Mucosa of descending colon (tissue), 3 donors: Measurements from ENCODE around the gene SLC6A3. TPM values are rescaled to one million over a fixed set of nuclear protein-coding genes. Genes with fewer than 3 reads are reported as not detected.
A peak's percentile ranks its signal among the peaks of the same experiment; 100 is the strongest.

Experiments used
- ATAC-seq: fragments of 200-7000 bp; cut with Tn5 transposase; one replicate; pipeline ENCODE4 v1.9.1; 2020; ENCODE audit warnings: mild to moderate bottlenecking, moderate library complexity
- DNase-seq, 3 donors: peaks; one replicate each; pipeline ENCODE4 v3.0.0-alpha.2; 2020
- H3K36me3 ChIP-seq: fragments of 200-600 bp; one replicate; pipeline ENCODE4 v1.8.0; 2021; ENCODE audit warnings: low read depth, mild to moderate bottlenecking
- H3K4me1 ChIP-seq: fragments of 200-600 bp; one replicate; pipeline ENCODE4 v1.8.0; 2021; ENCODE audit warnings: low read depth, mild to moderate bottlenecking
- H3K4me3 ChIP-seq: fragments of 200-600 bp; one replicate; pipeline ENCODE4 v1.8.0; 2021; ENCODE audit warnings: mild to moderate bottlenecking
- H3K9me3 ChIP-seq: fragments of 200-600 bp; one replicate; pipeline ENCODE4 v1.8.0; 2021; ENCODE audit warnings: mild to moderate bottlenecking
- intact Hi-C, 2 donors: fragments of 100-400 bp; cut with DNase I in 1 of 2; cut with micrococcal nuclease in 1 of 2; formaldehyde crosslinking; loops; one replicate each; pipeline versions ENCODE4 v1.11.0 to v1.11.1; 2022; cut with DNase I, micrococcal nuclease
- total RNA-seq, 3 donors: library from RNA; stranded (reverse); fragmentation: NEBNext Ultra II Directional in 2 of 3; extraction: Animal tissue kit (Norgen Biotek cat#: 25700) in 2 of 3; gene quantifications; one replicate each; pipeline versions ENCODE4 v1.2.1 to v1.2.4, GENCODE V29; 2021 to 2023
- TF ChIP-seq, protein P1 (sequence below): fragments of 200-600 bp; IDR thresholded peaks from one replicate; pipeline ENCODE4 v1.8.0; 2022; ENCODE audit warnings: antibody characterized with exemption, mild to moderate bottlenecking
- donor health status: DM: no; HTN: no; CAD: no; lungs with moderate emphysema.
- donor health status: DM: no; HTN: no; CAD: no.
- donor health status: DM: no; HTN: yes; CAD: no.

The SLC6A3 gene
- total RNA-seq, 3 donors from 2014 or later: not detected

DNA sequence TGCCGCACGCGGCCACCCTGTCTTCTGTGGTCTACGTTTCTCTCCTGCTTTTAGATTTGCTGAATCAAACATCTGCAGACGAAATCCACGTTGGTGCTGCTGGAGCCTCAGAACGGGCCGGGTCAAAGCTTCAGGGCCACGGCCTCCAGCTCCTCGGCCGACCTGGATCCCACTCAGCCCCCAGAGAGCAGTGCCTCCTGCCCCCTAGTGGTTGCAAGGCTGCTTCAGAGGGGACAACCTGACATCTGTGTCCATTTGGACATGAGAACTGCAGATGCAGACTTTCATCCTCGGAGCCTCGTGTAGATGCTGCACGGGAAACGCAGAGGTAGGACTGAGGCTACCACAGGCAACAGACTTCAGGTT lies 23.0 kb upstream of the SLC6A3 start:
- Histone ChIP-seq H3K4me1 (no peaks in the 10 kb centered on the region), H3K4me3 (no peak overlapping the region), H3K36me3 (no peaks in the 10 kb centered on the region), H3K9me3 (no peaks in the 10 kb centered on the region)
- ATAC-seq (peak; percentile 40), DNase-seq (peak in 2 of 3 donors; percentile 37 to 47)
- TF ChIP-seq, protein P1, sequence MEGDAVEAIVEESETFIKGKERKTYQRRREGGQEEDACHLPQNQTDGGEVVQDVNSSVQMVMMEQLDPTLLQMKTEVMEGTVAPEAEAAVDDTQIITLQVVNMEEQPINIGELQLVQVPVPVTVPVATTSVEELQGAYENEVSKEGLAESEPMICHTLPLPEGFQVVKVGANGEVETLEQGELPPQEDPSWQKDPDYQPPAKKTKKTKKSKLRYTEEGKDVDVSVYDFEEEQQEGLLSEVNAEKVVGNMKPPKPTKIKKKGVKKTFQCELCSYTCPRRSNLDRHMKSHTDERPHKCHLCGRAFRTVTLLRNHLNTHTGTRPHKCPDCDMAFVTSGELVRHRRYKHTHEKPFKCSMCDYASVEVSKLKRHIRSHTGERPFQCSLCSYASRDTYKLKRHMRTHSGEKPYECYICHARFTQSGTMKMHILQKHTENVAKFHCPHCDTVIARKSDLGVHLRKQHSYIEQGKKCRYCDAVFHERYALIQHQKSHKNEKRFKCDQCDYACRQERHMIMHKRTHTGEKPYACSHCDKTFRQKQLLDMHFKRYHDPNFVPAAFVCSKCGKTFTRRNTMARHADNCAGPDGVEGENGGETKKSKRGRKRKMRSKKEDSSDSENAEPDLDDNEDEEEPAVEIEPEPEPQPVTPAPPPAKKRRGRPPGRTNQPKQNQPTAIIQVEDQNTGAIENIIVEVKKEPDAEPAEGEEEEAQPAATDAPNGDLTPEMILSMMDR: peak; percentile 18
- intact Hi-C loops: no loop called here

DNA sequence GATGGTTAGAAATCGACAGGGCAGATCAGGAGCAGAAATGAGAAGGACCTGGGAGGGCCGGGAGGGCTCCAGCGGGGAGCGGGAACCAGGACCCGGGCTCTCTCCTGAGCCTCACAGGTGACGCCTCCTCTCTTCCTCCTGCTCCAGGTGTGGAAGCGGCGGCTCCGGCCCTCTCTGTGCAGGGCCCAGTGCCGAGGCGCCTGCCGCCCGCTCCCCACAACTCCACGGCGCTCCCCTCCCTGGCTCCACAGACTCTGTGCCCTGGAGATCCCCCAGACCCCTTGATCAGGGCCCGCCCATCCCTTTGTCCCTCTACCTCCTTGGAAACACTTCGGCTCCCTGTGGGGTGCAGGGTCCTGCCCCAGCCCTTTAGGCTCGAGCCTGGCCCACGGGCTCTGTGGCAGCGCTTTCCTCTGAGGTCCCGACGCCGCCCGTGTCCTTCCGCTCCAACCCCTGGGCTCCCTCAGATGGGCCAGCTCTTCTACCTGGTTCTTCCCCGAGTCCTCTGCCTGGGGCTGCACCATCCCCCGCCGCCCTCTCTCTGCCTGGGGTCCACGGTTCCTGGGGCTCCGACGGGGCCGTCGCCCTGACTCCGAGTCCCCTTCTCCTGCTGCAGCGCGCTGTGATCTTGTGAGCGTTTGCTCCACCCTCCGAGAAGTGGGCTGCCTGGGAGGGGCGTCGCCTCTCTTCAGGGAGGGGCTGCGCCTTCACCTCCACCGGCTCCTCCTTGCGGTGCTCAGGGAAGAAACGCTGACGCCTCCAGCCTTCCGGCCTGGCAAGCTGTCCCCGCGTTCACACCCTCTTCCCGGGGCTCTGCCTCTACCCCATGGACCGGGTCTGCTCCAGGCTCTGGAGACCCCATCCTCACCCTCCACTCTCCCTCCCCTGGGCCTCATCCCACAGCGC lies 22.4 kb upstream of the SLC6A3 start:
- ATAC-seq (no peak), DNase-seq (peak in 2 of 3 donors; percentile 17 to 47)
- Histone ChIP-seq H3K4me3 (no peak overlapping the region), H3K4me1 (no peaks in the 10 kb centered on the region), H3K9me3 (no peaks in the 10 kb centered on the region), H3K36me3 (no peaks in the 10 kb centered on the region)
- TF ChIP-seq, protein P1: no peak
- intact Hi-C loops: no loop called here

DNA sequence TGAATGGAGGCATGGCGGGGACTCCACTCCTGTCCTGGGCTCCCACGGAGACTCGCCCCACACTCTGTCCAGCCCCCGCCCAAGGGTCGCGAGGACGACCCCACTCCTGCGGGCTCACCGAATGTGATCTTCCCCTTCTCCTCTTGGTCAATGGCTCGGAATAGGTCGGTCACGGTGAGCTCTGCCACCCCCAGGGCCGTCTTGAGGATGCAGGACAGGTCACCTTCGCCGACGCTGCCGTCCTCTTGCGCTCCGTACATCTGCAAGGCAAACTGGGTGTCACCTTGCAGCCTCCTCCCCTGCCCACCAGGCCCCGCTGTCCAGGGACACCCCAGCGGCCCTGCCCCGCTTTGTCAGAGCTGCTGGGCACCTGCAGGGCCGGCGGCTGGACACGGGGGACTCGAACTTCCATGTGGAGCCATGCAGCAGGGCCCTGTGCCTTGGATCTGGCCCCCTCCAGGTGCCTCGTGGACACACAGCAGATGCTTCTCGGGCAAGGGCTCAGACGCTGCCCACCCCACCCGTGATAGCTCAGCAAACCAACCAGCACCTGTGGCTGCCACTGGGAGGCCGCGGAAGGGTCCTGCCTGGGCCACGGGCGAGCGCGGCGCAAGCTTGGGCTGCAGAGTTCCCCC lies 21.5 kb upstream of the SLC6A3 start:
- no peaks in the 10 kb centered on the region for H3K4me1 ChIP-seq
- H3K9me3 ChIP-seq: no peaks in the 10 kb centered on the region
- no peaks in the 10 kb centered on the region for H3K36me3 ChIP-seq
- DNase-seq (peak in 1 of 3 donors; percentile 10), ATAC-seq (no peak)
- TF ChIP-seq, protein P1: no peak
- intact Hi-C loops: no loop called here
- H3K4me3 ChIP-seq: no peak overlapping the region

DNA sequence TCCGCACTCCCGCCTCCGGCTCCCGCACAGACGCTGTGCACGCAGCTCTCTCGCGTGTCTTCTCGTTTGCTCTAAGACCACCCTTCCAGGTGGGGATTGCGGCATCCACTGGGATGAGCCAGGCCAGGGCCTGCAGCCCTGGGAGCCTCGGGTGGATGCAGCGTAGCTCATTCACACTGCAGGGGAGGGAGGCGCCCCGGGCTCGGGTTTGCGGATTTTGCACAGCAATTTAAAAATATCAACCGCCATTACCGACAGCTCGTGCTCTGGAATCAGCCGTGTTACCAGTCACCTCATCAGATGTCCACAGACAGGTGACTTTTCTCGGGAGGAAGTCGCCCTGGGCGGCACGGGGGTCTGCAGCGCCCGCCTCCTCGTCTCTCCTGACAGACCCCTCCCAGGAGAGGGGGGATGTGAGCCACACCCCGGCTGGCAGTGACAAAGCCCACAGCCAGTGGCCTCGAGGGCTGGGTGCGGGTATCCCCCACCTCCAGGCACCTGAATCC lies 20.8 kb upstream of the SLC6A3 start:
- ATAC-seq (no peak), DNase-seq (peak in 2 of 3 donors; percentile 12 to 48)
- intact Hi-C loops: no loop called here
- TF ChIP-seq, protein P1: no peak
- Histone ChIP-seq H3K9me3 (no peaks in the 10 kb centered on the region), H3K36me3 (no peaks in the 10 kb centered on the region), H3K4me1 (no peaks in the 10 kb centered on the region), H3K4me3 (no peak overlapping the region)

DNA sequence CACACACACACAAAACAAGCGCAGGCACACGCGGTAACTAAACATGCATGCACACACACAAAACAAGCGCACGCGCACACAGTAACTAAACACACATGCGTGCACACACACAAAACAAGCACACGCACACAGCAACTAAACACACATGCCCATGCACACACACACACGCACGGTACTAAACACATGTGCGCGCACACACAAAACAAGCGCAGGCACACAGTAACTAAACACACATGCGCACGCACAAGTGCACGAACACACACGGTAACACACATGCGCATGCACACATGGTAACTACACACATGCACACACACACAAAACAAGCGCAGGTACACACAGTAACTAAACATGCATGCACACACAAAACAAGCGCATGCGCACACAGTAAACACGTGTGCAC lies 19.9 kb upstream of the SLC6A3 start:
- intact Hi-C loops: no loop called here
- H3K36me3 ChIP-seq: no peaks in the 10 kb centered on the region
- TF ChIP-seq, protein P1: no peak
- H3K4me1 ChIP-seq: no peaks in the 10 kb centered on the region
- no peaks in the 10 kb centered on the region for H3K9me3 ChIP-seq
- no peak overlapping the region for H3K4me3 ChIP-seq
- no peak for ATAC-seq
- DNase-seq: no peak
